NT2/D1 (cell line): ENCODE results near the gene SIN3B.

Experiments used
- DNase-seq: peaks from one replicate; pipeline ENCODE4 v3.0.0-alpha.2; 2011; ENCODE audit warnings: low read depth, low spot score
- H3K27me3 ChIP-seq: 2 replicates; pipeline ENCODE4 v1.6.0; 2011; ENCODE audit warnings: mild to moderate bottlenecking; ENCODE audit not compliant: insufficient read length, insufficient read depth
- H3K36me3 ChIP-seq: 2 replicates; pipeline ENCODE4 v1.6.1; 2011; ENCODE audit warnings: mild to moderate bottlenecking, low read length, mixed read lengths; ENCODE audit not compliant: insufficient read depth, insufficient read length
- H3K4me1 ChIP-seq: 2 replicates; pipeline ENCODE4 v1.5.1; 2011; ENCODE audit not compliant: insufficient read depth, insufficient read length
- H3K4me3 ChIP-seq: 2 replicates; pipeline ENCODE4 v1.5.1; 2011; ENCODE audit warnings: low read depth; ENCODE audit not compliant: insufficient read length
- H3K9ac ChIP-seq: 2 replicates; pipeline ENCODE4 v1.6.0; 2011; ENCODE audit warnings: low read depth; ENCODE audit not compliant: insufficient read length
- H3K9me3 ChIP-seq: 2 replicates; pipeline ENCODE4 v1.5.1; 2011; ENCODE audit warnings: mild to moderate bottlenecking, low read length; ENCODE audit not compliant: insufficient read depth
- SUZ12 ChIP-seq: IDR thresholded peaks from 2 replicates; pipeline ENCODE4 v1.6.1; 2011; ENCODE audit not compliant: insufficient read length, insufficient read depth; ENCODE audit errors: extremely low read depth
- YY1 ChIP-seq: IDR thresholded peaks from 2 replicates; pipeline ENCODE4 v1.6.1; 2011; ENCODE audit not compliant: insufficient read length, insufficient read depth
- ZNF274 ChIP-seq: IDR thresholded peaks from 2 replicates; pipeline ENCODE4 v1.6.1; 2011; ENCODE audit warnings: mild to moderate bottlenecking, low read depth, low read length

The SIN3B gene

GRCh38 chr19:16841391-16841926 is 12.3 kb downstream of the SIN3B start:
- Histone ChIP-seq H3K9me3 (no peaks in the 10 kb centered on the region), H3K4me1 (peaks cover 4% of the 10 kb centered on the region), H3K27me3 (no peaks in the 10 kb centered on the region), H3K4me3 (no peak overlapping the region), H3K9ac (no peak overlapping the region), H3K36me3 (peaks cover 97% of the 10 kb centered on the region)
- no peak for TF ChIP-seq ZNF274
- TF ChIP-seq SUZ12 = no peak
- no peak for TF ChIP-seq YY1
- DNase-seq = no peak

DNA sequence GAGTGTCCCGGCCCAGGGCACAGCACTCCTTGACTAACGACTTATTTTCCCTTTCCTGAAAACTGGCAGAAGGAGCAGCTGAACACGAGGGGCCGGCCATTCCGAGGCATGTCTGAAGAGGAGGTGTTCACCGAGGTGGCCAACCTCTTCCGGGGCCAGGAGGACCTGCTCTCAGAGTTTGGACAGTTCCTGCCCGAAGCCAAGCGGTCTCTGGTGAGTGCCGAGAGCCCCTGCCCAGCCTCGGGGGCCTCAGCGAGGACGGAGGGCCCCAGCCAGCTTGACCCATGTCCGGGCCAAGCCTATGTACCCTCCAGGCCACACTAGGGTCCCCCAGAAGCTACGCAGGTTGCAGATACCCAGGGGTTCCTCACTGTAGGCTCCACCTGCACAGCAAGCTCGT is 17.7 kb downstream of the SIN3B start:
- peaks cover 99% of the 10 kb centered on the region for H3K36me3 ChIP-seq
- no peak for TF ChIP-seq ZNF274
- TF ChIP-seq SUZ12 = no peak
- TF ChIP-seq YY1 = no peak
- no peaks in the 10 kb centered on the region for H3K27me3 ChIP-seq
- no peak for DNase-seq
- H3K4me3 ChIP-seq = no peak overlapping the region
- H3K9me3 ChIP-seq = no peaks in the 10 kb centered on the region
- H3K4me1 ChIP-seq = peaks cover 8% of the 10 kb centered on the region
- H3K9ac ChIP-seq = no peak overlapping the region

DNA sequence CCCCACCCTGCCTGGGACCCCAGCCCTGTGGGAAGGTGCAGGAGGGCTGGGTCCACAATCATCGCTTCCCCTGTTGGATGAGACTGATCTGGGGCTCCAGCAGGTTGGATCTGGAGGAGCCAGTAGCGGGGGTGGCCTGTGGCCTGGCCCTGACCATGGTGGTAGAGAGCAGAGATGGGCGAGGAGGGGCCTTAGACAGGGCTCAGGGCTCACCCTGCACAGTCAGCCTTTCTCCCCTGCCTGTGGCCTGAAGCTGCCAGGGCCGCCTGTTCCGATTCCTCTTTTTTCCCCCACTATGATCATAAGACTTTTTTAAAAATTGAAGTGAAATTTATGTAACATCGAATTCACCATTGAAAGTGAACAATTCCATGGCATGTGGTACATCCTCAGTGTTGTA is 18.2 kb downstream of the SIN3B start:
- Histone ChIP-seq H3K9ac (no peak overlapping the region), H3K4me1 (peaks cover 8% of the 10 kb centered on the region), H3K9me3 (no peaks in the 10 kb centered on the region), H3K36me3 (peaks cover 99% of the 10 kb centered on the region), H3K27me3 (no peaks in the 10 kb centered on the region), H3K4me3 (no peak overlapping the region)
- no peak for DNase-seq
- TF ChIP-seq ZNF274 (no peak), SUZ12 (no peak), YY1 (no peak)

DNA sequence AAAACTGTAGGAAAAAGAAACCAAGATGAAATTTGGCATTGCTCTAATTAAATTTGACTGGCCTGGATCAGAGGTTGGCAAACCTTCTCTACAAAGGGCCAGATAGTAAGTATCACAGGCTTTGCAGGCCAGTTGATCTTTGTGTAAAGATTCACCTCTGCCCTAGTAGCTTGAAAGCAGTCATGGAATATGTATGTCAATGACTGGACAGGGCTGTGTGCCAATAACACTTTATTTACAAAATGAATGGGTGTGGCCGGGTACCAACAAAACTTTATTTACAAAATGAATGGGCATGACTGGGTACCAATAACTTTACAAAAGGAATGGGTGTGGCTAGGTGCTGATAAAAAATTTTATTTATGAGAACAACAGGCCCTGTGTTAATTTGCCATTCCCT is 20.0 kb downstream of the SIN3B start:
- H3K4me3 ChIP-seq = no peak overlapping the region
- peaks cover 8% of the 10 kb centered on the region for H3K4me1 ChIP-seq
- peaks cover 99% of the 10 kb centered on the region for H3K36me3 ChIP-seq
- no peak overlapping the region for H3K9ac ChIP-seq
- no peaks in the 10 kb centered on the region for H3K9me3 ChIP-seq
- no peaks in the 10 kb centered on the region for H3K27me3 ChIP-seq
- no peak for DNase-seq
- no peak for TF ChIP-seq ZNF274
- no peak for TF ChIP-seq SUZ12
- no peak for TF ChIP-seq YY1

GRCh38 chr19:16850133-16850532 is 20.9 kb downstream of the SIN3B start:
- H3K36me3 ChIP-seq = peaks cover 99% of the 10 kb centered on the region
- TF ChIP-seq SUZ12 (no peak), ZNF274 (no peak), YY1 (no peak)
- no peaks in the 10 kb centered on the region for H3K9me3 ChIP-seq
- no peaks in the 10 kb centered on the region for H3K27me3 ChIP-seq
- H3K4me1 ChIP-seq = peaks cover 8% of the 10 kb centered on the region
- DNase-seq = no peak
- H3K9ac ChIP-seq = no peak overlapping the region
- no peak overlapping the region for H3K4me3 ChIP-seq

GRCh38 chr19:16851031-16851712 is 22.0 kb downstream of the SIN3B start:
- H3K36me3 ChIP-seq = peaks cover 96% of the 10 kb centered on the region
- DNase-seq = no peak
- H3K4me1 ChIP-seq = peaks cover 8% of the 10 kb centered on the region
- no peaks in the 10 kb centered on the region for H3K27me3 ChIP-seq
- no peaks in the 10 kb centered on the region for H3K9me3 ChIP-seq
- no peak overlapping the region for H3K4me3 ChIP-seq
- TF ChIP-seq SUZ12 (no peak), YY1 (no peak), ZNF274 (no peak)
- no peak overlapping the region for H3K9ac ChIP-seq

DNA sequence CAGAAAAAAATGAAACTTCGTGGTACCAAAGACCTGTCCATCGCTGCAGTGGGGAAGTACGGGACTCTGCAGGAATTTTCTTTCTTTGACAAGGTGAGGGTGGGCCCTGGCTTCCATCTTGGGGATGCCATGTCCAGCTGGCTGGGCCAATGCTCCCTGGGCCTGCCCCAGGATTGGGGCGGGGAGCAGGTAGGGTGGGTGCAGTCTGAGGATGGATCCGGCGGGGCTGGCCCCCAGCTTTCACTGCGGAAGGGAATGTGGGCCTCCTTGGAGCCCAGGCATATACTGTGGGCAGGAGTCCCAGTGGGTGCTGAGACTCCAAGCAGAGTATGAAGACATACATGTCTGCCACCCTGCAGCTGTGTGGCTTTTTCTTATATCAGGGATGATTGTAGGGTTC is 23.9 kb downstream of the SIN3B start:
- H3K9me3 ChIP-seq = no peaks in the 10 kb centered on the region
- H3K4me3 ChIP-seq = no peak overlapping the region
- no peak overlapping the region for H3K9ac ChIP-seq
- no peaks in the 10 kb centered on the region for H3K27me3 ChIP-seq
- H3K36me3 ChIP-seq = peaks cover 88% of the 10 kb centered on the region
- TF ChIP-seq SUZ12 (no peak), YY1 (no peak), ZNF274 (no peak)
- no peak for DNase-seq
- peaks cover 8% of the 10 kb centered on the region for H3K4me1 ChIP-seq

GRCh38 chr19:16856091-16856490 is 26.9 kb downstream of the SIN3B start:
- no peak for DNase-seq
- peaks cover 70% of the 10 kb centered on the region for H3K36me3 ChIP-seq
- H3K27me3 ChIP-seq = no peaks in the 10 kb centered on the region
- H3K4me3 ChIP-seq = no peak overlapping the region
- H3K4me1 ChIP-seq = peaks cover 10% of the 10 kb centered on the region
- H3K9ac ChIP-seq = no peak overlapping the region
- H3K9me3 ChIP-seq = no peaks in the 10 kb centered on the region
- no peak for TF ChIP-seq SUZ12
- TF ChIP-seq ZNF274 = no peak
- no peak for TF ChIP-seq YY1
